Fibroblast of skin of right biceps (primary cell): ENCODE measurements around the gene JMJD1C.
A peak's percentile ranks its signal among the peaks of the same experiment; 100 is the strongest.

Source experiments
- DNase-seq: peaks from one replicate; pipeline ENCODE4 v3.0.0-alpha.2; 2013

The JMJD1C gene

GRCh38 chr10:63434866-63435854 lies 30.6 kb downstream of the JMJD1C start:
- peak; percentile 12 for DNase-seq

GRCh38 chr10:63431962-63432797 lies 33.6 kb downstream of the JMJD1C start:
- DNase-seq: no peak

DNA sequence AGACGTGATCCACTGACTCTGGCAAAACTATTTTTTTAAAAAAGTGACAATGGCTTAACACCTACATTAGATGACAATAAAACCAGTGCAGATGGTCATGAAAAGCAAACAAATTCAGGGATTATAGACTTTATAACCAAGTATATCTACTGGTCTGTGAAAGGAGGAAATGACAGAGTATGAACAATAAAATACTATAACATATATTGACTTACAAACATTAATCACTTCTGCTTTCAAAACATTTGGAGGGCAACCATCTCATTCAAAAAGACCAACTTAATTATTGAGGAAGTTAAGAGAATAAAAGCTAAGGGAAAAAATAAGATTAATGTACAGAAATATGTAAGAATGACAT lies 34.8 kb downstream of the JMJD1C start:
- no peak for DNase-seq

DNA sequence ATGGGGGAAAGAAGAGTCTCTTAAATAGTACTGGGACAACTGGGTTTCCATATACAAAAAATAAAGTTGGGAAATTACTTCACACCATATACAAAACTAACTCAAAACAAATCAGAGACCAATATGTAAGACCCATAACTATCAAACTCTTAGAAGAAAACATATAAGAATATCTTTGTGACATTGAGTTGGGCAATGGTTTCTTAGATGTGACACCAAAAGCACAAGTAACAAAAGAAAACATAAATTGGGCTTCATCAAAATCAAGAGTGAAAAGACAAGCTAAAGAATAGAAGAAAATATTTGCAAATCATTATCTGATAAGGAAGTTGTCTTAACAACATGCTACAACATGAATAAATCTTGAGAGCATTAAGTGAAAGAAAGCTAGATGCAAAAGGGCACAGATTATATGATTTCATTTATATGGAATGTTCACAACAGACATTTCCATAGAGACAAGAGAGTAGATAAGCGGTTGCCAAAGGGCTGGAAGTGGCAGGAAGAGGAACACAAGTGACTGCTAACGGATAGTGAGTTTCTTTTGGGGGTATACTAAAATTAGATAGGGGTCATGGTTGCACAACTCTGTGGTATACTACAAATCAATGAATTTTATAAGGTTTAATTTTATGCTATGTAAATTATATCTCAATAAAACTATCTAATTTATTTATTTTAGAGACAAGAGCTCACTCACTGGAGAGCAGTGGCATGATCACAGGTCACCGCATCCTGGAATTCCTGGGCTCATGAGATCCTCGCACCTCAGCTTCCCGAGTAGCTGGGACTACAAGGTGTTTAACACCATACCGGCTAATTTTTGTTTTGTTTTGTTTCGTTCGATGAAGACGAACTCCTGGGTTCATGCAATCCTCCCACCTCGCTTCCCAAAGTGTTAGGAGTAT lies 35.4 kb downstream of the JMJD1C start:
- DNase-seq: peak; percentile 74

GRCh38 chr10:63429281-63429680 lies 36.5 kb downstream of the JMJD1C start:
- DNase-seq: peak; percentile 62

GRCh38 chr10:63427013-63427412 lies 38.8 kb downstream of the JMJD1C start:
- no peak for DNase-seq

DNA sequence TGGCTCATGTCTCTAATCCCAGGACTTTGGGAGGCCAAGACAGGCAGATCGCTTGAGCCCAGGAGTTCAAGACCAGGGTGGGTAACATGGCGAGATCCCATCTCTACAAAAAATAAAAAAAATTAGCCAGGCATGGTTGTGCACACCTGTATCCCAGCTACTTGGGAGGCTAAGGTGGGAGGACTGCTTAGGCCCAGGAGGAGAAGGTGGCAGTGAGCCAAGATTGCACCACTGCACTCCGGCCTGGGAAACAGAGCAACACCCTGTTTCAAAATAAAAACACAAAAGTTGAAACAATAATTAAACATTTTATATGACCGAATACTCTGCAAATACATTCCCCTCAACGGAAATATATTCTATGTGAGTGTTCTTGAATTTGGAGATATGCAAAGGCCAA lies 40.3 kb downstream of the JMJD1C start:
- no peak for DNase-seq

DNA sequence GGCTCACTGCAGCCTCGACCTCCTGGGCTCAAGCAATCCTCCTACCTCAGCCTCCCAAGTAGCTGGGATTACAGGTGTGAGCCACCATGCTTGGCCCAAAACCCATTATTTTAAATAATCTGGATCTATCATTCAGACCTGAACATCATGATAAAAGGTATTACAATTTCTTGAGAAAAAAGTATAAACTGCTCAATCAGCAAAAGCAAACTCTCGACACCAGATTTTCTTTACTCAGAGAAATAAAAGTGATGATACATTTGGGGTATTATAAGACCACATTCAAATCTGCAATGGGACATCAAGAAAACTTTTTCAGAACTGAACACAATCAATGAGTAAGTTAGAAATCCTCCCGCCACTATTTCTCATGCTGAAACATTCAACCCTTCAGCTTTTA lies 41.2 kb downstream of the JMJD1C start:
- DNase-seq: no peak

- no peak for DNase-seq
Observed at GRCh38 chr10:63423494-63423893, 42.3 kb downstream of the JMJD1C start.

- no peak for DNase-seq
Observed at GRCh38 chr10:63421591-63421990, 44.2 kb downstream of the JMJD1C start.

GRCh38 chr10:63416376-63416775 lies 49.4 kb downstream of the JMJD1C start:
- DNase-seq: peak; percentile 36

GRCh38 chr10:63415640-63416244 lies 50.0 kb downstream of the JMJD1C start:
- DNase-seq: no peak

- DNase-seq: peak; percentile 45
Observed at GRCh38 chr10:63414481-63415260, 51.1 kb downstream of the JMJD1C start.

- no peak for DNase-seq
Observed at GRCh38 chr10:63413429-63413828, 52.3 kb downstream of the JMJD1C start.

DNA sequence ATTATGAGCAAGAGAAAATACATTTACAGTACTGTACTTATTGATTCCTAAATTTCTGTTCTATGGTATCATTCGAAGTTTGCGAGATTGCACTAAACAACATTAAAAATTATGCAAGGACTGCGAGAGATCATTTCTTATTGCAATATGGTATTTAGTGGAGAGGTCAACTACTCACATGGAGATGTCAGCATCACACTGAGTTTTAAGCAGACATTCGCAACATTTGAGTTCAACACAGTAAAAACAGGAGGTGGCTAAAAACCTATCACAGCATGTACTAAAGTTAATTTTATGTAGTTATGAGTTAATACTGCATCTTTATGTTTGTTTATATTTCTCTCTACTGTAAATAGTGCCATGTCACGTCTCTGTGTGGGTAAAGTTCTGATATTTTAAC lies 53.5 kb downstream of the JMJD1C start:
- no peak for DNase-seq

- DNase-seq: no peak
Observed at GRCh38 chr10:63410633-63411032, 55.1 kb downstream of the JMJD1C start.

GRCh38 chr10:63409465-63410027 lies 56.2 kb downstream of the JMJD1C start:
- DNase-seq: peak; percentile 77

GRCh38 chr10:63407136-63407662 lies 58.6 kb downstream of the JMJD1C start:
- no peak for DNase-seq

DNA sequence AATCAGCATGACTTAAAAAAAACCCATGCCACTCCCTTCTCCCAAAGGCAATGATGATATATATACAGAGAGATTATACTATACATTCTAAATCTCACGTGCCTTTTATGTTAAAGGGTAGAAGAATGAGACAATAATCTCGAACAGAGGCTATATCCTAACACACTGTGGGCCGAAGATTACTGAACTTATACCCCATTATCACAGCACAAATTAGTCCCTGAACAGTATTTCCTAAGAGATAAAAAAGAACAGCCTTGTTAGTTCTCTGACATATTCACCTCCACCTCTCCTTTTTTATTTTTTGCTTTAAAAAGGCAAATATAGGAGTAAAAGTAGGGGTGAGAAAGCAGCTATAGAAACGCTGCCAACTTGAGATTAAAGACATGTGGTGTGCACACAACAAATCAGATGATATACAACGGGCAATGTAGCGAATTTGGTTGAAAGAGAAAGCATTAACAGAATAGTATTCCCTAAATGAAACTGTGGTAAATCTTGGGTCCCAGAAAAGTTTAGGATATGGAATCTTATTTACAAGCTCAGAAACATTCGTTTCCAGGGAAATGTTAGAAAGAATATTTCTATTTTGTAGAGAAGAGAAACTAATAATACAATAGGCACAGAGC lies 69.5 kb downstream of the JMJD1C start:
- peak; percentile 27 for DNase-seq

DNA sequence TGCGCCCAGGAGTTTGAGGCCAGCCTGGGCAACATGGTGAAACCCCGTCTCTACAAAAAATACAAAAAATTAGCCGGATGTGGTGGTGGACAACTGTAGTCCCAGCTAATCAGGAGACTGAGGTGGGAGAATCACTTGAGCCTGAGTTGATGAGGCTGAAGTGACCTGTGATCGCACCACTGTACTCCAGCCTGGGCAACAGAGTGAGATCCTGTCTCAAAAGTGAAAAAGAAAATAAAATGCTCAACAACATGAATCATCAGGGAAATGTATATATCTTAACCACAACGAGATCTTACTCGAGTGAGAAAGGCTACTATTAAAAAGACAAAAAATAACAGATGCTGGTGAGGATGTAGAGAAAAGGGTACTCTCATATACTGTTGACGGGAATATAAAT lies 72.7 kb downstream of the JMJD1C start:
- DNase-seq: no peak
